ENCODE results near the gene TMED4. TPM values are rescaled to one million over a fixed set of nuclear protein-coding genes. Genes with fewer than 3 reads are reported as not detected.

TMED4 gene
- total and polyA plus RNA-seq, 2 donors (not counting 3 experiments of a cell fraction or from before 2014, with no cell fraction given), result 63.4 to 89.7 TPM

- no peak overlapping the region for H3K4me2 ChIP-seq (ENCODE audit: insufficient read depth, low read length)
- no peak overlapping the region for H2AFZ ChIP-seq (ENCODE audit: low read depth, low read length)
- H3K36me3 ChIP-seq (ENCODE audit: control insufficient read depth in 2 of 2, extremely low read depth in 1 of 2, insufficient read depth in 2 of 2, low read length in 2 of 2), result no peaks in the 10 kb centered on the region
- peaks cover 2% of the 10 kb centered on the region for H4K20me1 ChIP-seq (replicated peaks; ENCODE audit: control insufficient read depth, extremely low read depth, insufficient read depth, low read length)
- TF ChIP-seq POLR2A (IDR thresholded peaks at IDR 0.05; ENCODE audit: low read depth, low read length) (no peak), JUN (IDR thresholded peaks at IDR 0.05; ENCODE audit: borderline replicate concordance, insufficient read depth, insufficient read length, low read depth) (no peak), EZH2 (IDR thresholded peaks at IDR 0.05; ENCODE audit: borderline replicate concordance, low read depth, low read length, severe bottlenecking) (no peak), FOS (IDR thresholded peaks at IDR 0.05; ENCODE audit: borderline replicate concordance, insufficient read depth, low read length) (no peak), POLR2AphosphoS5 (IDR thresholded peaks at IDR 0.05; ENCODE audit: insufficient read depth, low read depth, low read length) (no peak), GATA2 (IDR thresholded peaks at IDR 0.05; ENCODE audit: insufficient read depth, insufficient read length, low read depth, low read length) (no peak), MAX (IDR thresholded peaks at IDR 0.05; ENCODE audit: insufficient read depth, insufficient read length) (no peak), CTCF (IDR thresholded peaks at IDR 0.05; ENCODE audit: extremely low read depth in 1 of 2, insufficient read depth in 1 of 2, low read depth in 1 of 2, low read length in 2 of 2) (no peak)
- H3K79me2 ChIP-seq (ENCODE audit: control insufficient read depth, insufficient read depth, low read length), result peaks cover 91% of the 10 kb centered on the region
- no peaks in the 10 kb centered on the region for H3K9me1 ChIP-seq (replicated peaks; ENCODE audit: control insufficient read depth, extremely low read depth, insufficient read depth, low read length)
- intact Hi-C loops (cut with micrococcal nuclease), result no loop called here
- POLR2A ChIA-PET, result no interaction called here
- no peak overlapping the region for H3K27ac ChIP-seq (ENCODE audit: insufficient read depth, low read depth, low read length)
- peaks cover 9% of the 10 kb centered on the region for H3K4me1 ChIP-seq (ENCODE audit: control insufficient read depth, extremely low read depth, insufficient read depth, low read length)
- DNase-seq (ENCODE audit: low read depth, low spot score) (no peak), FAIRE-seq (no peak)
- no peaks in the 10 kb centered on the region for H3K27me3 ChIP-seq (ENCODE audit: control insufficient read depth in 2 of 2, insufficient read depth in 2 of 2, low read length in 2 of 2)
- H3K4me3 ChIP-seq (replicated peaks in 1 of 3; ENCODE audit: insufficient read depth in 1 of 3, low read depth in 1 of 3, low read length in 3 of 3), result no peak overlapping the region
- H3K9ac ChIP-seq (replicated peaks; ENCODE audit: extremely low read depth, insufficient read depth, low read length), result no peak overlapping the region
- BruUV-seq (replicated peaks), result no TSS peak
- CTCF ChIA-PET, result interaction anchor here (1.0 kb wide), 1 partner anchor 14 kb away, joined by 4 read pairs; no protein-coding TSS in a partner anchor
- no peaks in the 10 kb centered on the region for H3K9me3 ChIP-seq (replicated peaks; ENCODE audit: control insufficient read depth, insufficient read depth, low read length)
- dilution Hi-C loops (cut with MboI; ENCODE audit: extremely low pct_ligation_motif_present, low sequenced_read_pairs), result no loop called here
Observed at GRCh38 chr7:44617225-44617890, 35.3 kb upstream of the TMED4 start.
